OCI-LY7 (cell line): ENCODE results near the gene AP3B2.

Experiments
- EZH2phosphoT487 ChIP-seq: fragments of 200-600 bp; sonication (generic); IDR thresholded peaks from 2 replicates; pipeline ENCODE4 v1.6.1; 2018; ENCODE audit warnings: low read depth, borderline replicate concordance, mild to moderate bottlenecking, mixed run types, antibody characterized with exemption, low read length, moderate library complexity, mixed read lengths
- TF ChIP-seq, protein P1 (sequence below): fragments of 200-600 bp; sonication (generic); conservative IDR thresholded peaks from 2 replicates; pipeline ENCODE4 v1.5.1; 2014; ENCODE audit warnings: mild to moderate bottlenecking, antibody characterized with exemption, low read length, moderate library complexity, mixed read lengths

DNA sequence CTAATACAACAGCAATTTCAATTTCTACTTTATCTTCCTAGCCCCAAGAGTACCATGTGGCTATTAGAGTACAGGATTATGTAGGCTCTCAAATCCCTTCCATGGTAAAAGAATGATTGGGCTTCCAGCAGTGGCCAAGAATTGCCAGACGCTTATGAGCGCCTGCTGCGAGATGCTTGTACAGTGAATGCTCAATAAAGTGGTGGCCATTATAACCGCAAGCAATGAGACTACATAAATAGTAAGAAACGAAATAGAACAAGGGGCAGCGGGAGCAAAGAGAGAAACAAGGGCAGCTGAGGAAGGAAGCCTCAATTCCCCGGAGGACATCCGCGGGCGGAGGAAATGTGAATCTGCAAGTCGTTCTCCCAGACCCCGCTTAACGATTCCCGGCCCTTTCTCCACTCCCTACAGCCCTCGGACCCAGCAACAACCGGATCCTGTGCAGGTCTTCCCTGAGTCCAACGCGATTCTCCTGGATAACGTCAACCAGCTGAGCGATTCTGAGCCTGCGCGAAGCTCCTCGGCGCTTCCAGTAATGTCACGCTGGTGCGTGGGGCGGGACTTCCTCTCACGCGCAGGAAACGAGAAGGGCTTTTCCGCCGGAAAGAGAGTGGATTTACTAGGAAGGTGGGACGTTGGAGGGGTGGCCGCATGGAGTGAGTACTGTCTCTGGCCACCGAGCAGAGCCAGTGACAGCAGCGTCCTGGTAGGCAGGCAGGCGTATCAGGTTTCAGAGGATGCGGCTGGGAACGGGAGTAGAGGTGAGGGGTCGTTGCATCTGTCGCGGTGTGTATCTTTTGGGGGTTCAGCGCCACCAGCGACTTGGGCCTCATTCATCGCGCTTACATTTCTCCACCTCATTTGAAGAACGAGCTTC is 40.5 kb upstream of the AP3B2 start:
- TF ChIP-seq, protein P1, sequence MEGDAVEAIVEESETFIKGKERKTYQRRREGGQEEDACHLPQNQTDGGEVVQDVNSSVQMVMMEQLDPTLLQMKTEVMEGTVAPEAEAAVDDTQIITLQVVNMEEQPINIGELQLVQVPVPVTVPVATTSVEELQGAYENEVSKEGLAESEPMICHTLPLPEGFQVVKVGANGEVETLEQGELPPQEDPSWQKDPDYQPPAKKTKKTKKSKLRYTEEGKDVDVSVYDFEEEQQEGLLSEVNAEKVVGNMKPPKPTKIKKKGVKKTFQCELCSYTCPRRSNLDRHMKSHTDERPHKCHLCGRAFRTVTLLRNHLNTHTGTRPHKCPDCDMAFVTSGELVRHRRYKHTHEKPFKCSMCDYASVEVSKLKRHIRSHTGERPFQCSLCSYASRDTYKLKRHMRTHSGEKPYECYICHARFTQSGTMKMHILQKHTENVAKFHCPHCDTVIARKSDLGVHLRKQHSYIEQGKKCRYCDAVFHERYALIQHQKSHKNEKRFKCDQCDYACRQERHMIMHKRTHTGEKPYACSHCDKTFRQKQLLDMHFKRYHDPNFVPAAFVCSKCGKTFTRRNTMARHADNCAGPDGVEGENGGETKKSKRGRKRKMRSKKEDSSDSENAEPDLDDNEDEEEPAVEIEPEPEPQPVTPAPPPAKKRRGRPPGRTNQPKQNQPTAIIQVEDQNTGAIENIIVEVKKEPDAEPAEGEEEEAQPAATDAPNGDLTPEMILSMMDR = no peak
- no peak for TF ChIP-seq EZH2phosphoT487
